Fibroblast of the conjunctiva (primary cell): ENCODE data around the gene CEBPZ.

Source experiments
- DNase-seq: peaks from one replicate; pipeline ENCODE4 v3.0.0-alpha.2; 2010; ENCODE audit warnings: low read depth

The CEBPZ gene

GRCh38 chr2:37180640-37181039 lies 50.8 kb downstream of the CEBPZ start:
- no peak for DNase-seq

DNA sequence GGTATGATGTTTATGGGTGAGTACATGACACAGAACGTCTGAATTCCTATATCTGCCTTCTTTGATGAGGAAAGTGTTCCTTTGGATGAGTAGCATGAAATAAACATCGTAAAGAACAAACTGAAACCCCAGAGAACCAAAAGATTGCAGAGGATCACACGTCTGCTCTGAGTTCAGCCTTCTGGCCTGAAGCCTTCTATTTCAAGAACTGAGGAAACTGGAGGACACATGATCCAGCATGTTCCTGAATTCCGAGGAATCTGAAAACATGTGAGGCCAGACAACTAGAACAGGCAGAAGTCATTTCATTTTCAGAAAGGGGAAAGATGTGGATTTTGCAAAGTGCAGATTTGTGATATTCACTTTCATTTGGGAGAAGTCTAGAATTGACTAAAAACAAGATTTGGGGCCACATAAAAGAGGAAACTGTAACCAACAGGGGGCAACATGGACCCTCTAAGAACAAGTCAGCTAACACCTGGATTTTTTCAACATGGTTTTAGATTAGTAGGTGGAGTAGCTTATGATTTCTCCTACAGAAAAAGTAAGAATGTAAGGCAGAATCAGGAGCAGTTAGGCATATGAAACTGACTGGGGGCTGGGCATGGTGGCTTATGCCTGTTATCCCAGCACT lies 51.3 kb downstream of the CEBPZ start:
- DNase-seq = no peak

- no peak for DNase-seq
These were observed 57.7 kb downstream of the CEBPZ start for GRCh38 chr2:37173741-37174140.

- DNase-seq = no peak
These were observed 59.8 kb downstream of the CEBPZ start for GRCh38 chr2:37171624-37171950.

DNA sequence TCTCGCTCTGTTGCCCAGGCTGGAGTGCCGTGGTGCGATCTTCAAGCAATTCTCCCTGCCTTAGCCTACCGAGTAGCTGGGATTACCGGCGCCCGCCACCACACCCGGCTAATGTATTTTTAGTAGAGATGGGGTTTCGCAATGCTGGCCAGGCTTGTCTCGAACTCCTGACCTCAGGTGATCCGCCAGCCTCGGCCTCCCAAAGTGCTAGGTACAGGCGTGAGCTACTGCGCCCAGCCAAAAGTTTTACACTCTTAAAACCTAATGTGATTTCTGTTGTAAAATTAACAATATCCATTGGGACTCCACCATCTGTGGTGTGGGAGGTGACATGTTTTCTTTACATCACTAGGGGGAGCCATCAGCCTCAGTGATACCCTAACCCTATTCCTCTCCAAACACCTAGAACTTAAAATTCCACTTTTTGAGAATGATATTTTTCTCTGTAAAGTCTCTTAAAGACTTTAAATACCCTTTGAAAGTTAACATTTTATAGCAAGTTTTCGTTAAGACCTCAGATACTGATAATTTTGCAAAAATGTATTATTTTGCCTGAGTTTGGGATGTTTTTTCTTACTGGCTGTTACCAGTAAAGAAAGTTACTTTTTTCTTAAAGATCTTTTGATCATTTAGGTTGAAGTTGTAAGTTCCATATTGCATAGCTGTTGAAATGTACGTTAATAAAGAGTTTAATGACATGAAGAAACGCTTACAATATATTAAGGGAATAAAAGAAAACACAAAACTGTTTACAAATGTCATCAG lies 63.0 kb downstream of the CEBPZ start:
- peak; percentile 31 for DNase-seq

DNA sequence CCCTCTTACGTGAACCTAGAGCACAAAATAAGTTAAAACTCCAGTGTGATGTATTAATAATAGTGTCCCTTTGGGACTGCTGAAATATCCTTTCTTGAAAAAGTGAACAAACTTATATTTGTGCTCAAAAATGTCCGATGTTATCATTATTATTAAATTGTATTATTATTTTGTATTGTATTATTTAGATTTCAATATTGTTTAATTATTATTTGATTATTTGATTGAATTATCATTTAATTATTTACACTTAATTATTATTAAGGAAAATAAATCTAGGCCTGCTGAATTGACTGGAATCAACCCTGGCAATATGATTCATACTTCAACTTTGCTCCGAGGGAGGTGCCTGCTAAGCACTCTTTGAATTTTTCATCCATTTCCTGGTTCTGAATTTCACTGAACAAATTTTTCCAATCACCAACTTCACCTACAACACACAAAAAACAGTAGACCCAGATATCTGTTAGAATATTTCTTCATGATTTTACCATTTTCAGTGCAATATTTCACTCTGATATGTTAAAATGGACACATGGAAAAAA lies 63.7 kb downstream of the CEBPZ start:
- no peak for DNase-seq

DNA sequence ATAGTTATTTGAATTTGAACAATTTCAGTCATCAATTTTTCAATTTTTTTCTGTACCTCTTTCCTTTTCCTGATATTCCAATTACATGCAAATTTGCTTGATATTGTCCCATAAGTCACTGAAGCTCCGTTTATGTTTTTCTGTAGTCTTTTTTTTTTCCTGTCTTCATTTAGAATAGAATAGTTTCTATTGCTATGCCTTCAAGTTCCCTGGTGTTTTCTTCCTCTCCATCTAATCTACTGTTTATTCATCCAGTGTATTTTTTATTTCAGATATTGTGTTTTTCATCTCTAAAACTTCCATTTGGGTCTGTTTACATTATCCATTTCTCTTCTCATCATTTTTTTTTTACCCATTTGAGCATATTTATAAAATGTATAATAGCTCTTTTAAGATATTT lies 66.6 kb downstream of the CEBPZ start:
- DNase-seq = no peak

GRCh38 chr2:37156857-37157714 lies 74.3 kb downstream of the CEBPZ start, which contains the start of gene EIF2AK2:
TSS of gene EIF2AK2 (minus strand) at chr2:37156980. CDS start at chr2:37147806, 9,174 bp downstream.
- peak; percentile 71 for DNase-seq

DNA sequence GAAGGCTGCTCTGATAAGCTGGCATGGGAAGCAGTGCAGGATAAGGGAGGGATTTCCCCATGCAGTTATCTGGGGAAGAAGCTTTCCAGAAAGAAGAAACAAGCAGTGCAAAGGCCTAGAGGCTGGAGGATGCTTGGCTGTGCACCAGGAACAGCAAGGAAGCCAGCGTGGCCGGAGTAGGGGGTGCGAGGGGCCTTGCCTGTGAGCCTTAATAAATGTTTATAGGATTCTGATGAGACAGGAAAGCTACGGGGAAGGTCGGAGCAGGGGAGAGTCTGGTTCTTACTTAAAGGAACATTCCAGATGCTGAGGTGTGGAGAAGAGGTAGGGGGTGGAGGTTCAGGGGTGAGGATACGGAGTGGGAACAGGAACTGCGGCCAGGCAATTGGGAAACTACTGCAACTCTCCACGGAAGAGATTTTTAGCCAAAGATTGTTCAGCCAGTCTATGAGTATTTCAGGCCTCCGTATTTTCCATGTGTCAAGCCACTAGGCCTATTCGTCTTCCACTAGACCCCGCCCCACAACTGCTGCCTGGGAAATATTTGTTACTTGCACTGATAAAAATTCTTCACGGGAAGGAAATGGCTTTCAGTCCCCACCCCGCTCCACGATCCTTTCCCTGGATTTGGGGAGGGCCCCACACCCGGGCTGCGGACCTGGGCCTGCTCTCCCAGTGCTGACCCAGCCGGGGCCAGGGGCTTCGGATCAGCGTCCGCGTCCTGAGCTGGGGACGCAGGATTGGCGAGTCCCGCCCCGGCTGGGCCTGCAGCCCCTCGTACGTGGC lies 75.1 kb downstream of the CEBPZ start:
- peak; percentile 20 for DNase-seq

DNA sequence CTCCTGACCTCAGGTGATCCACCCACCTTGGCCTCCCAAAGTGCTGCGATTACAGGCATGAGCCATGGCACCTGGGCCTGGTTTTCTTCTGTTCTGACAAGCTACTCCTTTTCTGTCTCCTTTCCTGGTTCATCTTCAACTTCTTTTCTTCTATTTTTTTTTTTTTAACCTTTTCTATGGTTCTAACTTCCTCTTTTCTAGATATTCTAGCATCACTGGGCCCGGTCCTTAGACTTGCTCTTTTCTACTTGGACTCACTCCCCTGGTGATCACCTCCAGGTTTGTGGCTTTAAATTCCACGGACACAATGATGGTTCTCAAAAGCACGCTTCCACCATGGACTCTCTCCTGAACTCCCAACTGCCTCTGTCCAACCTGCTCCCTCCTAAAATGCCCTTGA lies 76.6 kb downstream of the CEBPZ start:
- DNase-seq = no peak

GRCh38 chr2:37153224-37153623 lies 78.2 kb downstream of the CEBPZ start:
- no peak for DNase-seq
